A549 (cell line): ENCODE data around the gene CBY2. TPM values are rescaled to one million over a fixed set of nuclear protein-coding genes. Genes with fewer than 3 reads are reported as not detected.
"Not testable (repeated sequence)": the region's sequence is repeated elsewhere in the genome, so short reads cannot be mapped to it uniquely, and the experiment has no call there.

Experiments used
- ATAC-seq, 2 experiments: fragments of 200-7000 bp in 1 of 2; fragments of >200 bp in 1 of 2; cut with Nextera tagmentation in 1 of 2; cut with Tn5 transposase in 1 of 2; 3 replicates each; pipeline versions ENCODE4 v1.8.0 to v1.9.1; 2018 to 2020; ENCODE audit warnings: mild to moderate bottlenecking in 1 of 2, moderate library complexity in 1 of 2
- CTCF ChIA-PET: fragments of 300-600 bp; sonication (Branson Sonifier 250); formaldehyde crosslinking; extraction: SDS; loops from one replicate; lab custom pipeline; 2021; ENCODE audit warnings: antibody characterized with exemption, inconsistent platforms; lab: Yijun Ruan, JAX
- POLR2A ChIA-PET: fragments of 350-600 bp; formaldehyde crosslinking; extraction: SDS; loops from one replicate; lab custom pipeline; 2021; ENCODE audit warnings: antibody characterized with exemption, inconsistent platforms; lab: Yijun Ruan, JAX
- DNase-seq, 2 experiments: peaks; one replicate each; pipeline versions ENCODE4 v3.0.0 to v3.0.0-alpha.2; 2011 to 2016; ENCODE audit warnings: low read depth in 1 of 2, low spot score in 1 of 2
- FAIRE-seq: peaks from 2 replicates; lab custom pipeline; 2011; peaks lifted over from hg19 to GRCh38; lab: Jason Lieb, UNC
- H3K27ac ChIP-seq, 2 experiments: fragments of >200 bp; sonication (Bioruptor Twin); formaldehyde crosslinking; 3 replicates each; pipeline ENCODE4 v1.5.1; 2016 to 2017
- H3K4me1 ChIP-seq: fragments of >200 bp; sonication (Bioruptor Twin); formaldehyde crosslinking; 3 replicates; pipeline ENCODE4 v1.6.1; 2016
- H3K4me2 ChIP-seq: fragments of >200 bp; sonication (Bioruptor Twin); formaldehyde crosslinking; 3 replicates; pipeline ENCODE4 v1.6.1; 2016
- H3K4me3 ChIP-seq: fragments of >200 bp; sonication (Bioruptor Twin); formaldehyde crosslinking; 3 replicates; pipeline ENCODE4 v1.5.1; 2016
- H3K9me3 ChIP-seq: fragments of >200 bp; sonication (Bioruptor Twin); formaldehyde crosslinking; 3 replicates; pipeline ENCODE4 v1.6.1; 2016
- BHLHE40 ChIP-seq: IDR thresholded peaks from 2 replicates; pipeline ENCODE4 v1.6.1; 2012; ENCODE audit warnings: low read depth, low read length, inconsistent platforms
- ELK1 ChIP-seq: fragments of 150-350 bp; IDR thresholded peaks from 2 replicates; pipeline ENCODE4 v1.6.1; 2014; ENCODE audit warnings: low read depth, mild to moderate bottlenecking, low read length
- FOSL2 ChIP-seq, 2 experiments: fragments of 450-650 bp in 1 of 2; fragments of >200 bp in 1 of 2; sonication (Bioruptor Twin) in 1 of 2; formaldehyde crosslinking; IDR thresholded peaks; 2 replicates each; pipeline versions ENCODE4 v1.5.0 to v1.6.1; 2016 to 2020; ENCODE audit warnings: mild to moderate bottlenecking in 1 of 2, moderate library complexity in 1 of 2
- FOXS1 ChIP-seq: fragments of 250-450 bp; sonication (Bioruptor Pico); IDR thresholded peaks from 2 replicates; pipeline ENCODE4 v1.5.0; 2020; ENCODE audit warnings: mild to moderate bottlenecking, moderate library complexity
- HDAC2 ChIP-seq: fragments of 200-600 bp; sonication (generic); IDR thresholded peaks from 2 replicates; pipeline ENCODE4 v1.6.1; 2016
- HEYL ChIP-seq: fragments of 250-450 bp; sonication (Bioruptor Pico); IDR thresholded peaks from 2 replicates; pipeline ENCODE4 v1.8.0; 2021; ENCODE audit warnings: mild to moderate bottlenecking, moderate library complexity
- KDM1A ChIP-seq: fragments of 200-600 bp; sonication (generic); IDR thresholded peaks from 2 replicates; pipeline ENCODE4 v1.6.1; 2016; ENCODE audit warnings: low read depth, mild to moderate bottlenecking
- KDM5A ChIP-seq: fragments of 200-600 bp; sonication (generic); IDR thresholded peaks from 2 replicates; pipeline ENCODE4 v1.6.1; 2016; ENCODE audit warnings: antibody characterized with exemption, mild to moderate bottlenecking
- MAFK ChIP-seq: fragments of 450-650 bp; IDR thresholded peaks from 2 replicates; pipeline ENCODE4 v1.6.1; 2014; ENCODE audit not compliant: partially characterized antibody
- NFE2L2 ChIP-seq: fragments of 150-350 bp; conservative IDR thresholded peaks from 2 replicates; pipeline ENCODE4 v1.6.1; 2014; ENCODE audit warnings: low read length
- NPAS2 ChIP-seq: fragments of 250-450 bp; sonication (Bioruptor Pico); IDR thresholded peaks from 2 replicates; pipeline ENCODE4 v1.8.0; 2022; ENCODE audit warnings: mild to moderate bottlenecking, moderate library complexity, borderline replicate concordance
- NR3C1 ChIP-seq: fragments of >200 bp; sonication (Bioruptor Twin); formaldehyde crosslinking; IDR thresholded peaks from 3 replicates; pipeline ENCODE4 v1.6.1; 2017
- POLR2A ChIP-seq: IDR thresholded peaks from 2 replicates; pipeline ENCODE4 v1.6.1; 2012; ENCODE audit warnings: mild to moderate bottlenecking, low read length
- POLR2AphosphoS2 ChIP-seq: conservative IDR thresholded peaks from 2 replicates; pipeline ENCODE4 v1.6.1; 2012; ENCODE audit warnings: low read length, improper control_type of control experiment, inconsistent platforms
- RFX5 ChIP-seq: fragments of 450-650 bp; IDR thresholded peaks from 2 replicates; pipeline ENCODE4 v1.7.1; 2014; ENCODE audit warnings: antibody characterized with exemption, mild to moderate bottlenecking, moderate library complexity
- SMC3 ChIP-seq: fragments of >200 bp; sonication (Bioruptor Twin); formaldehyde crosslinking; IDR thresholded peaks from 3 replicates; pipeline ENCODE4 v1.6.1; 2018; ENCODE audit warnings: inconsistent platforms
- TFCP2L1 ChIP-seq: fragments of 250-450 bp; sonication (Bioruptor Pico); IDR thresholded peaks from 2 replicates; pipeline ENCODE4 v1.5.0; 2021; ENCODE audit warnings: mild to moderate bottlenecking
- TP53 ChIP-seq: fragments of 250-450 bp; sonication (Bioruptor Pico); IDR thresholded peaks from 2 replicates; pipeline ENCODE4 v1.5.0; 2021; ENCODE audit warnings: mild to moderate bottlenecking, moderate library complexity
- ZC3H11A ChIP-seq: fragments of 450-650 bp; IDR thresholded peaks from 2 replicates; pipeline ENCODE4 v1.6.1; 2014; ENCODE audit warnings: antibody characterized with exemption, mild to moderate bottlenecking
- ZFP36 ChIP-seq: fragments of 450-650 bp; IDR thresholded peaks from 2 replicates; pipeline ENCODE4 v1.6.1; 2014; ENCODE audit warnings: borderline replicate concordance; ENCODE audit not compliant: partially characterized antibody
- ZNF302 ChIP-seq: fragments of 250-450 bp; sonication (Bioruptor Pico); IDR thresholded peaks from 2 replicates; pipeline ENCODE4 v1.9.0; 2021; ENCODE audit warnings: inconsistent platforms, mild to moderate bottlenecking, moderate library complexity
- WGBS: methylation state at CpG from one replicate; pipeline ENCODE4 v1.1.6; 2017; ENCODE audit errors: missing lambda C conversion rate; 5-methylcytosine and 5-hydroxymethylcytosine counted together
- polyA plus RNA-seq, 4 experiments: library from polyadenylated mRNA; depleted of rRNA in 3 of 4; stranded (reverse); fragments of >200 nt; fragmentation: RNase III in 1 of 4; extraction: RNeasy Plus Mini Kit Qiagen cat#74134 plus additional on column Dnase treatment in 1 of 4; gene quantifications; 2 replicates in 3 of 4; 3 replicates in 1 of 4; pipeline ENCODE4 v1.2.3, GENCODE V29; 2011 to 2017

The CBY2 gene
- polyA plus RNA-seq, 2 of the 4 experiments (the other 2 are of a cell fraction): 0.28 TPM; not detected in 1

DNA sequence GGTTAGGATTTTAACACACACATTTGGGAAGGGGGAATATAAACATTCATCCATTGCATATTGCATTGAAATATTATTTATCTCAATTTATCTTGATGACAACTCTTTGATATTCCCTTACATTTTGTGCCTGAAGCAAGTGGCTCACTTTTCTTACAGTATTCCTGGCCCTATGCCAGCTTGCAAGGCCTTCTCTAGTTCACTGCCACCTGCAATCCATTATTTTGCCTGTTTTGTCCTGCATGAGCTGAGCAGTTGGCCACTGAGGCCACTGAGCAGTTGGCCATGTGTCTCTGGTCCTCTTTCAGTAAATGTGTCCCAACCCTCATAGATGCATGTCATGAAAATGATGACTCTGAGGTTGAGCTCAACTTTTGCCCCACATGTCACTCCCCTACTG lies 49.8 kb downstream of the CBY2 start:
- no peaks in the 10 kb centered on the region for H3K4me1 ChIP-seq
- TF ChIP-seq TP53 (CRISPR knock-in tag) (no peak), NR3C1 (no peak), KDM1A (no peak), MAFK (no peak), ELK1 (no peak), TFCP2L1 (CRISPR knock-in tag) (no peak), POLR2AphosphoS2 (no peak), FOSL2 (IDR thresholded peaks at IDR 0.05) (no peak), FOSL2 (CRISPR knock-in tag; IDR thresholded peaks at IDR 0.05) (no peak), ZC3H11A (no peak), HEYL (CRISPR knock-in tag) (no peak), KDM5A (no peak)
- TF ChIP-seq, all 56 proteins: peak for 0
- no peak for ATAC-seq
- Histone ChIP-seq H3K4me2 (no peak overlapping the region), H3K4me3 (no peak overlapping the region), H3K27ac (no peak overlapping the region), H3K9me3 (no peaks in the 10 kb centered on the region)
- no peak for DNase-seq
- POLR2A ChIA-PET: no interaction called here
- no peak for FAIRE-seq
- CTCF ChIA-PET: interaction anchor here (1.1 kb wide), 1 partner anchor 13 kb away, joined by 3 read pairs; no protein-coding TSS in a partner anchor

DNA sequence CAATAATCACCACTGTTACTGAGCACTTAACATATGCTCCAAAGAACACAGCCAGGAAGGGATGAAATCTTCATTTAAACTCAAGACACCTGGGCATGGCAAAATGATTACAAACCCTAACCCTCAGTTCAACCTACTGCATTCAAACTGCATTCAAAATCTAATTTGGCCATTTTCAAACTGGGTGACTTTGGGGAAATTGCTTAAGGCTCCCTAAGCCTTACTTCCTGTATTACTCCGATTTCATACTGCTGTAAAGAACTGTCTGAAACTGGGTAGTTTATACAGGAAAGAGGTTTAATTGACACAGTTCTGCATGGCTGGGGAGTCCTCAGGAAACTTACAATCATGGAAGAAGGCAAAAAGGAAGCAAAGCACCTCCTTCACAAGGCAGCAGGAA lies 50.4 kb downstream of the CBY2 start:
- no peaks in the 10 kb centered on the region for H3K9me3 ChIP-seq
- 55% methylated on average over 1 of the region's 1 CpG for WGBS
- DNase-seq: no peak
- CTCF ChIA-PET: interaction anchor here (1.1 kb wide), 1 partner anchor 14 kb away, joined by 3 read pairs; no protein-coding TSS in a partner anchor
- no peak for TF ChIP-seq FOXS1 (CRISPR knock-in tag)
- no peak for TF ChIP-seq ZNF302 (CRISPR knock-in tag)
- no peak for TF ChIP-seq ZFP36
- no peak for TF ChIP-seq KDM5A
- no peak for TF ChIP-seq FOSL2 (IDR thresholded peaks at IDR 0.05)
- no peak for TF ChIP-seq FOSL2 (CRISPR knock-in tag; IDR thresholded peaks at IDR 0.05)
- TF ChIP-seq ELK1: no peak
- TF ChIP-seq HDAC2: no peak
- no peak for TF ChIP-seq POLR2AphosphoS2
- no peak for TF ChIP-seq MAFK
- no peak for TF ChIP-seq NFE2L2
- no peak for TF ChIP-seq HEYL (CRISPR knock-in tag)
- no peak for TF ChIP-seq BHLHE40
- TF ChIP-seq KDM1A: no peak
- no peak for TF ChIP-seq RFX5
- no peak for TF ChIP-seq NPAS2 (CRISPR knock-in tag)
- TF ChIP-seq SMC3: no peak
- no peak for TF ChIP-seq POLR2A
- TF ChIP-seq, all 56 proteins: peak for 0
- ATAC-seq: no peak
- Histone ChIP-seq H3K4me2 (no peak overlapping the region), H3K4me1 (no peaks in the 10 kb centered on the region), H3K4me3 (no peak overlapping the region), H3K27ac (no peak overlapping the region)
- POLR2A ChIA-PET: no interaction called here
- no peak for FAIRE-seq

DNA sequence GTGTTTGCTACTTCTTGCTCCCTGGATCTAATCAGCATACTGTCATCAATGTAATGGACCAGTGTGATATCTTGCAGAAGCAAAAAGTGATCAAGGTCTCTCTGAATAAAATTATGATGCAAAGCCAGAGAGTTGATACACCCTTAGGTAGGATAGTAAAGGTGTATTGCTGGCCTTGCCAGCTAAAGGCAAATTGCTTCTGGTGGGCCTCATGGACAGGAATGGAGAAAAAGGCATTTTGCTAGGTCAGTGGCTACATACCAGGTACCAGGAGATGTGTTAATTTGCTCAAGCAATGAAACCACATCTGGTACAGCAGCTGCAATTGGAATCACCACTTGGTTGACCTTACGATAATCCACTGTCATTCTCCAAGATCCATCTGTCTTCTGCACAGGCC lies 54.4 kb downstream of the CBY2 start:
- ATAC-seq, H3K27ac ChIP-seq, DNase-seq, H3K4me1 ChIP-seq, CTCF ChIA-PET, FAIRE-seq, POLR2A ChIA-PET, H3K9me3 ChIP-seq, H3K4me3 ChIP-seq, H3K4me2 ChIP-seq: not testable (repeated sequence)
- WGBS: 8% methylated on average over 1 of the region's 1 CpG

GRCh38 chr13:45757589-45757988 lies 55.5 kb downstream of the CBY2 start:
- 2% methylated on average over 3 of the region's 3 CpGs for WGBS
- H3K9me3 ChIP-seq, H3K27ac ChIP-seq, DNase-seq, H3K4me2 ChIP-seq, ATAC-seq, FAIRE-seq, POLR2A ChIA-PET, H3K4me1 ChIP-seq, H3K4me3 ChIP-seq: not testable (repeated sequence)
- CTCF ChIA-PET: interaction anchor here (0.6 kb wide), 1 partner anchor 147 kb away, joined by 3 read pairs; no protein-coding TSS in a partner anchor
